ENCODE measurements around the gene KCNIP3.

- TF ChIP-seq CTCF (IDR thresholded peaks at IDR 0.05): no peak
- TF ChIP-seq EZH2 (IDR thresholded peaks at IDR 0.05; ENCODE audit: borderline replicate concordance, insufficient read depth, low read depth, low read length, poor library complexity, severe bottlenecking): no peak
These were observed 670 bp downstream of the KCNIP3 start for GRCh38 chr2:95297639-95298395.

All from B cell (primary cell).